GM12891 (cell line): ENCODE measurements around the gene WAS.
"Not testable (repeated sequence)": the region's sequence is repeated elsewhere in the genome, so short reads cannot be mapped to it uniquely, and the experiment has no call there.

Experiments used
- DNase-seq: peaks from one replicate; pipeline ENCODE4 v3.0.0; 2011; ENCODE audit warnings: low spot score; ENCODE audit not compliant: insufficient read length
- FAIRE-seq: peaks from 2 replicates; lab custom pipeline; 2011; peaks lifted over from hg19 to GRCh38; lab: Jason Lieb, UNC
- PAX5 ChIP-seq: IDR thresholded peaks from 2 replicates; pipeline ENCODE4 v1.6.1; 2011; ENCODE audit warnings: low read length, moderate library complexity, mild to moderate bottlenecking; ENCODE audit not compliant: insufficient read depth, severe bottlenecking
- POLR2A ChIP-seq: IDR thresholded peaks from 2 replicates; pipeline ENCODE4 v1.6.1; 2011; ENCODE audit warnings: low read depth, low read length, control low read depth
- POLR2AphosphoS5 ChIP-seq: IDR thresholded peaks from 2 replicates; pipeline ENCODE4 v1.6.1; 2011; ENCODE audit warnings: low read depth, low read length, control low read depth
- POU2F2 ChIP-seq: IDR thresholded peaks from 2 replicates; pipeline ENCODE4 v1.6.1; 2011; ENCODE audit warnings: low read depth, mild to moderate bottlenecking, control low read depth, low read length, moderate library complexity
- SPI1 ChIP-seq: IDR thresholded peaks from 2 replicates; pipeline ENCODE4 v1.6.1; 2011; ENCODE audit warnings: low read depth, low read length, control low read depth
- TAF1 ChIP-seq: IDR thresholded peaks from 2 replicates; pipeline ENCODE4 v1.6.1; 2011; ENCODE audit warnings: low read depth, low read length, control low read depth

Gene WAS

GRCh38 chrX:48684134-48684533 is 535 bp downstream of the WAS start:
- DNase-seq (no peak), FAIRE-seq (no peak)
- no peak for TF ChIP-seq TAF1
- no peak for TF ChIP-seq SPI1
- no peak for TF ChIP-seq POU2F2
- TF ChIP-seq PAX5 = no peak
- TF ChIP-seq POLR2A = no peak
- no peak for TF ChIP-seq POLR2AphosphoS5

GRCh38 chrX:48685416-48685815 is 1.8 kb downstream of the WAS start:
- TF ChIP-seq TAF1 (no peak), POU2F2 (no peak), SPI1 (no peak), POLR2AphosphoS5 (no peak), POLR2A (no peak), PAX5 (no peak)
- no peak for DNase-seq
- no peak for FAIRE-seq

- TF ChIP-seq TAF1 (no peak), SPI1 (no peak), POLR2A (no peak), POU2F2 (no peak), POLR2AphosphoS5 (no peak), PAX5 (no peak)
- DNase-seq = no peak
- FAIRE-seq = no peak
These were observed 5.0 kb downstream of the WAS start for GRCh38 chrX:48688531-48689150.

- DNase-seq = no peak
- no peak for FAIRE-seq
- no peak for TF ChIP-seq TAF1
- TF ChIP-seq POLR2AphosphoS5 = no peak
- TF ChIP-seq POU2F2 = no peak
- TF ChIP-seq POLR2A = no peak
- TF ChIP-seq PAX5 = no peak
- no peak for TF ChIP-seq SPI1
These were observed 5.8 kb downstream of the WAS start for GRCh38 chrX:48689208-48689920.

- not testable (repeated sequence) for DNase-seq, FAIRE-seq
These were observed 8.1 kb downstream of the WAS start for GRCh38 chrX:48691746-48692145.

GRCh38 chrX:48694776-48695533 is 11.4 kb downstream of the WAS start:
- no peak for TF ChIP-seq POLR2A
- no peak for TF ChIP-seq POU2F2
- no peak for TF ChIP-seq SPI1
- TF ChIP-seq TAF1 = no peak
- no peak for TF ChIP-seq PAX5
- TF ChIP-seq POLR2AphosphoS5 = no peak
- DNase-seq (no peak), FAIRE-seq (peak; percentile 88)

GRCh38 chrX:48695534-48695896 is 11.9 kb downstream of the WAS start:
- TF ChIP-seq POLR2AphosphoS5 (no peak), SPI1 (no peak), POU2F2 (no peak), POLR2A (no peak), PAX5 (no peak), TAF1 (no peak)
- FAIRE-seq (no peak), DNase-seq (no peak)

- FAIRE-seq (no peak), DNase-seq (no peak)
- no peak for TF ChIP-seq TAF1
- TF ChIP-seq POLR2AphosphoS5 = no peak
- no peak for TF ChIP-seq PAX5
- TF ChIP-seq POLR2A = no peak
- TF ChIP-seq SPI1 = no peak
- TF ChIP-seq POU2F2 = no peak
These were observed 12.3 kb downstream of the WAS start for GRCh38 chrX:48695925-48696300.

- peak; percentile 88 for DNase-seq
- peak; percentile 97 for FAIRE-seq
- TF ChIP-seq PAX5 (no peak), SPI1 (no peak), POU2F2 (no peak), POLR2A (peak; percentile 44; the same call in 1 of the 2 replicates), TAF1 (peak; percentile 53; the same call in 1 of the 2 replicates), POLR2AphosphoS5 (peak; percentile 20; the same call in 1 of the 2 replicates)
These were observed 12.8 kb downstream of the WAS start, which contains the start of gene SUV39H1 for GRCh38 chrX:48696301-48696908. SUV39H1 (plus strand) TSS chrX:48696734; CDS start chrX:48696785, 51 bp downstream.
